Thymus (tissue), 11 donors: ENCODE results near the gene PPP1CB. TPM values are rescaled to one million over a fixed set of nuclear protein-coding genes. Genes with fewer than 3 reads are reported as not detected.

Experiments
- DNase-seq, 9 donors: peaks; one replicate each; pipeline ENCODE4 v3.0.0-alpha.2; 2013; ENCODE audit warnings: low spot score in 9 of 9, low read depth in 6 of 9, missing footprints in 1 of 9
- H3K27ac ChIP-seq, 2 donors: one replicate each; pipeline ENCODE4 v1.5.1; 2013; ENCODE audit warnings: control low read depth in 1 of 2, low read depth in 1 of 2, low read length in 1 of 2, mild to moderate bottlenecking in 1 of 2, moderate library complexity in 1 of 2
- H3K27me3 ChIP-seq, 2 donors: one replicate each; pipeline ENCODE4 v1.5.1; 2013; ENCODE audit warnings: low read length in 1 of 2; ENCODE audit not compliant: control insufficient read depth in 2 of 2, insufficient read depth in 1 of 2
- H3K36me3 ChIP-seq, 2 donors: one replicate each; pipeline ENCODE4 v1.5.1; 2013; ENCODE audit warnings: low read length in 1 of 2, mild to moderate bottlenecking in 1 of 2, moderate library complexity in 1 of 2; ENCODE audit not compliant: control insufficient read depth in 2 of 2, insufficient read depth in 2 of 2
- H3K4me1 ChIP-seq, 2 donors: one replicate each; pipeline ENCODE4 v1.5.1; 2013; ENCODE audit warnings: low read length in 2 of 2; ENCODE audit not compliant: control insufficient read depth in 2 of 2, insufficient read depth in 2 of 2
- H3K4me3 ChIP-seq, 2 donors: one replicate each; pipeline ENCODE4 v1.5.1; 2013; ENCODE audit warnings: low read length in 2 of 2, control low read depth in 1 of 2, mild to moderate bottlenecking in 1 of 2
- H3K9me3 ChIP-seq, 2 donors: one replicate each; pipeline ENCODE4 v1.5.1; 2013; ENCODE audit warnings: low read length in 1 of 2, mild to moderate bottlenecking in 1 of 2; ENCODE audit not compliant: control insufficient read depth in 2 of 2, insufficient read depth in 1 of 2
- WGBS: extraction: QIAGEN DNeasy Blood & Tissue Kit; methylation state at CpG from one replicate; pipeline ENCODE4 v1.1.7; 2013; 5-methylcytosine and 5-hydroxymethylcytosine counted together
- polyA plus RNA-seq: library from polyadenylated mRNA; stranded (reverse); fragments of 200-250 nt; gene quantifications from one replicate; pipeline ENCODE4 v1.2.3, GENCODE V29; 2013
- total RNA-seq: library from RNA; stranded (reverse); fragments of 120-200 nt; gene quantifications from one replicate; pipeline ENCODE4 v1.2.4, GENCODE V29; 2013
- donor health status: healthy.

The PPP1CB gene
- total and polyA plus RNA-seq, 2 donors, result 119 to 153 TPM

- 65% methylated on average over 3 of the region's 3 CpGs for WGBS
- no peaks in the 10 kb centered on the region for H3K36me3 ChIP-seq
- H3K4me1 ChIP-seq, result no peaks in the 10 kb centered on the region
- H3K27me3 ChIP-seq, result no peaks in the 10 kb centered on the region
- no peak overlapping the region for H3K27ac ChIP-seq
- H3K9me3 ChIP-seq, result no peaks in the 10 kb centered on the region
- no peak for DNase-seq
- no peak overlapping the region for H3K4me3 ChIP-seq
Measured at GRCh38 chr2:28842042-28842441, 90.4 kb downstream of the PPP1CB start.

Other genes with a start within 250 kb of the PPP1CB start
- gene SPDYA, start 59.0 kb downstream of the PPP1CB start, total RNA-seq, result 0.47 TPM
- 0.21 TPM for gene SPDYA, start 59.0 kb downstream of the PPP1CB start, polyA plus RNA-seq
- 11.3 TPM for gene TRMT61B, start 118.5 kb downstream of the PPP1CB start, total RNA-seq
- gene TRMT61B, start 118.5 kb downstream of the PPP1CB start, polyA plus RNA-seq, result 42.4 TPM
- 49.0 TPM for gene WDR43, start 142.8 kb downstream of the PPP1CB start, total RNA-seq
- gene WDR43, start 142.8 kb downstream of the PPP1CB start, polyA plus RNA-seq, result 15.6 TPM
- 0.90 TPM for gene TOGARAM2, start 229.5 kb downstream of the PPP1CB start, total RNA-seq
- gene TOGARAM2, start 229.5 kb downstream of the PPP1CB start, polyA plus RNA-seq, result 3.3 TPM